ENCODE data around the gene VGF. TPM values are rescaled to one million over a fixed set of nuclear protein-coding genes. Genes with fewer than 3 reads are reported as not detected.
"Not testable (repeated sequence)": the region's sequence is repeated elsewhere in the genome, so short reads cannot be mapped to it uniquely, and the experiment has no call there.

Gene VGF
- total RNA-seq, 1 experiment from 2014 or later, result 16.0 TPM

DNA sequence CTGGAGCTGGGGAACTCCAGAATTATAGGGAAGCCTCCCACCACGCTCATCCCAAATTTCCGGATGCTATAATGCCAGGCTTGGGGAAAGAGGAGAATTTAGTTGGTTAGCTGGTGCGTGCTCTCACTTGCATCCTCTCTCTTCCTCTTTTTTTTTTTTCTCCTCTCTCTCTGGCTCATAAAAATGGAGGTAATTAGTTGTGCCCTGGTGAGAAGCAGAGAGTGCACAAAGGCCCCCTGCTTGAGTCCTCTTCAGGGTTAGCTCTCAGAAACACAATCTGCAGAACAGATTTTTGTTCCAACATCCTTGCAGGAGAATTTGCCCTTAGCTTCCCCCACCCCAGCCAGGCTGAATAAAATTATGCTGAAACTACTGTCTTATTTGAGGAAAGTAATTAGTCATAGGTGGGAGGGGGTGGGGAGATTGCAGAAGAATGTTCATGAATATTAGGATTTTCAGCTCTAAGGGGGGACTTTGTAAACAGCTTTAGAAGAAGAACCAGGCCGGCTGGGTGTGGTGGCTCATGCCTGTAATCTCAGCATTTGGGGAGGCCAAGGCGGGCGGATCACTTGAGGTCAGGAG is 30.9 kb downstream of the VGF start:
- CTCF ChIA-PET, result interaction anchor here (0.5 to 1.2 kb wide), 3 partner anchors 9 to 249 kb away, joined by 3 to 17 read pairs (median 12); no protein-coding TSS in a partner anchor
- peaks cover 38% of the 10 kb centered on the region for H3K4me1 ChIP-seq (ENCODE audit: insufficient read depth, low read length, poor library complexity, severe bottlenecking)

DNA sequence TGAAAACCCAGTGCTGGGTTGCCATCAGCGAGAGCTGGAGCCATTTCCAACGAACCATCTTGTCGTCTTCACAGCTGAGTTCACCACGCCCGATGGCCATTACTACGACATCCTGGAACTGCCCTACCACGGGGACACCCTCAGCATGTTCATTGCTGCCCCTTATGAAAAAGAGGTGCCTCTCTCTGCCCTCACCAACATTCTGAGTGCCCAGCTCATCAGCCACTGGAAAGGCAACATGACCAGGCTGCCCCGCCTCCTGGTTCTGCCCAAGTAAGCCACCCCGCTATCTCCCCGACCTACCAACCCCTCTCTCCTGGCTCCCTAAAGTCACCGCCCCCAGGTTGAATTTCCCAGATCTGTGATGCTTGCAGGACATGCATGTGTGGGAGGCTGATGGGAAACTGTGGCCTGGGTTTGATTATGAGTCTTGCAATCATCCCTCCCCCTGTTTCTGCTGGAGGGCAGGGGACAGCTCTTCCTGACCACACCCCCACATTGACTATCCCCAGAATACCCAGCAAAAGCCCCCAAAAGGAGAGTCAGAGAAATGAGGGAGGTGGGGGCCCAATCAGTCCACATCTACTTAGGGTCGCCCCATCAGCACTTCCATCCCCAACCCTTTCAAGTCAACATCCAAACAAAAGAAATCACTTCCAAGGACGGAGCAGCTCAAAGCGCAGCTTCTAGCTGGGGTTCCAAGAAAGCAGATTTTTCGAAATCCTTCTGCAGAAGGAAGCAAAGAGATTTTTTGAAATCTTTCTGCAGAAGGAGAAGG is 31.6 kb downstream of the VGF start:
- H3K27ac ChIP-seq (ENCODE audit: low read depth, low read length, poor library complexity, severe bottlenecking), result peak overlapping the region; percentile 70

More for the DNA sequence above, 30.9 kb downstream of the VGF start:
- H3K9me3 ChIP-seq (ENCODE audit: low read depth, low read length, poor library complexity, severe bottlenecking), result no peaks in the 10 kb centered on the region
- H3K4me3 ChIP-seq (ENCODE audit: low read depth, low read length, poor library complexity, severe bottlenecking), result no peak overlapping the region
- BruUV-seq (replicated peaks), result no TSS peak
- no peaks in the 10 kb centered on the region for H3K36me3 ChIP-seq (ENCODE audit: insufficient read depth, low read length, poor library complexity, severe bottlenecking)
- no peak for TF ChIP-seq EZH2 (IDR thresholded peaks at IDR 0.05; ENCODE audit: borderline replicate concordance, low read depth, low read length, poor library complexity, severe bottlenecking)
- TF ChIP-seq, protein P1, sequence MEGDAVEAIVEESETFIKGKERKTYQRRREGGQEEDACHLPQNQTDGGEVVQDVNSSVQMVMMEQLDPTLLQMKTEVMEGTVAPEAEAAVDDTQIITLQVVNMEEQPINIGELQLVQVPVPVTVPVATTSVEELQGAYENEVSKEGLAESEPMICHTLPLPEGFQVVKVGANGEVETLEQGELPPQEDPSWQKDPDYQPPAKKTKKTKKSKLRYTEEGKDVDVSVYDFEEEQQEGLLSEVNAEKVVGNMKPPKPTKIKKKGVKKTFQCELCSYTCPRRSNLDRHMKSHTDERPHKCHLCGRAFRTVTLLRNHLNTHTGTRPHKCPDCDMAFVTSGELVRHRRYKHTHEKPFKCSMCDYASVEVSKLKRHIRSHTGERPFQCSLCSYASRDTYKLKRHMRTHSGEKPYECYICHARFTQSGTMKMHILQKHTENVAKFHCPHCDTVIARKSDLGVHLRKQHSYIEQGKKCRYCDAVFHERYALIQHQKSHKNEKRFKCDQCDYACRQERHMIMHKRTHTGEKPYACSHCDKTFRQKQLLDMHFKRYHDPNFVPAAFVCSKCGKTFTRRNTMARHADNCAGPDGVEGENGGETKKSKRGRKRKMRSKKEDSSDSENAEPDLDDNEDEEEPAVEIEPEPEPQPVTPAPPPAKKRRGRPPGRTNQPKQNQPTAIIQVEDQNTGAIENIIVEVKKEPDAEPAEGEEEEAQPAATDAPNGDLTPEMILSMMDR (conservative IDR thresholded peaks at IDR 0.05; ENCODE audit: low read depth, low read length), result no peak
- POLR2A ChIA-PET (ENCODE audit: low non-redundant PET), result no interaction called here
- peak overlapping the region; percentile 70 for H3K27ac ChIP-seq (ENCODE audit: low read depth, low read length, poor library complexity, severe bottlenecking)
- peak; percentile 87 for DNase-seq (ENCODE audit: low spot score)
- H3K27me3 ChIP-seq (replicated peaks; ENCODE audit: insufficient read depth, low read depth, low read length, poor library complexity), result no peaks in the 10 kb centered on the region
- intact Hi-C loops (cut with micrococcal nuclease; ENCODE audit: unreplicated experiment), result loop anchor here (2.0 to 10.0 kb wide), 2 partner anchors 34 to 50 kb away; partner anchors contain the start of gene TRIM56

DNA sequence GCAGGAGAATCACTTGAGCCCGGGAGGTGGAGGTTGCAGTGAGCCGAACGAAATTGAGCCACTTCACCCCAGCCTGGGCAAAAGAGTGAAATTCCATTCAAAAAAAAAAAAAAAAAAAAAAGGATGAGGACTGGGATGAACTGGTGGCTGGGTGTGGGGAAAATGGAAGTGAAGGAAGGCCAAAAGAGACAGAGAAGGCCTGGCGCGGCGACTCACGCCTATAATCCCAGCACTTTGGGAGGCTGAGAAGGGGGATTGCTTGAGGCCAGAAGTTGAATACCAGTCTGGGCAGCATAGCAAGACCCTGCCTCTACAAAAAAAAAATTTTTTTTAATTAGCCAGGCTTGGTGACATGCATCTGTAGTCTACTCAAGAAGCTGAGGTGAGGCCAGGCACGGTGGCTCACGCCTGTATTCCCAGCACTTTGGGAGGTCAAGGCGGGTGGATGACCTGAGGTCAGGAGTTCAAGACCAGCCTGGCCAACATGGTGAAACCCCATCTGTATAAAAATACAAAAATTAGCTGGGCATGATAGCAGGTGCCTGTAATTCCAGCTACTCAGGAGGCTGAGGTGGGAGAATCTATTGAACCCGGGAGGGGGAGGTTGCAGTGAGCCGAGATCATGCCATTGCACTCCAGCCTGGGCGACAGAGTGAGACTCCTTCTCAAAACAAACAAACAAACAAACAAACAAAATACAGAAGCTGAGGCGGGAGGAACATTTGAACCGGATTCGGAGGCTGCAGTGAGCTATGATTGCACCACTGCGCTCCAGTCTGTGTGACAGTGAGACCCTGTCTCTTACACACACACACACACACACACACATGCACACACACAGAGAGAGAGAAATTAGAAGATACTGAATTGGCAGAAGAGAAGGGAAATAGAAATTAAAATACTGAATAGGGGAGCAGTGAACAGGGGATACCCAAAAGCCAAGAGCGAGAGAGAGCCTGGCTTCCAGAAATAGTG is 32.5 kb downstream of the VGF start:
- intact Hi-C loops (cut with micrococcal nuclease; ENCODE audit: unreplicated experiment), result loop anchor here (10.0 kb wide), 1 partner anchor 48 kb away; the partner anchor contains the start of gene TRIM56
- H3K9me3 ChIP-seq (ENCODE audit: low read depth, low read length, poor library complexity, severe bottlenecking); H3K27ac ChIP-seq (ENCODE audit: low read depth, low read length, poor library complexity, severe bottlenecking); DNase-seq (ENCODE audit: low spot score); H3K36me3 ChIP-seq (ENCODE audit: insufficient read depth, low read length, poor library complexity, severe bottlenecking); POLR2A ChIA-PET (ENCODE audit: low non-redundant PET); BruUV-seq (replicated peaks); H3K4me3 ChIP-seq (ENCODE audit: low read depth, low read length, poor library complexity, severe bottlenecking); H3K27me3 ChIP-seq (replicated peaks; ENCODE audit: insufficient read depth, low read depth, low read length, poor library complexity): not testable (repeated sequence)
- H3K4me1 ChIP-seq (ENCODE audit: insufficient read depth, low read length, poor library complexity, severe bottlenecking), result peaks cover 29% of the 10 kb centered on the region
- CTCF ChIA-PET, result interaction anchor here (0.7 kb wide), 1 partner anchor 150 kb away, joined by 6 read pairs; no protein-coding TSS in a partner anchor

More for the DNA sequence above, 31.6 kb downstream of the VGF start:
- peak; percentile 42 for DNase-seq (ENCODE audit: low spot score)
- ChIA-PET POLR2A (ENCODE audit: low non-redundant PET) (no interaction called here), CTCF (interaction anchor here (0.5 to 1.2 kb wide), 3 partner anchors 10 to 250 kb away, joined by 3 to 17 read pairs (median 12); no protein-coding TSS in a partner anchor)
- H3K36me3 ChIP-seq (ENCODE audit: insufficient read depth, low read length, poor library complexity, severe bottlenecking), result no peaks in the 10 kb centered on the region
- TF ChIP-seq, protein P1 (conservative IDR thresholded peaks at IDR 0.05; ENCODE audit: low read depth, low read length), result no peak
- no peak for TF ChIP-seq EZH2 (IDR thresholded peaks at IDR 0.05; ENCODE audit: borderline replicate concordance, low read depth, low read length, poor library complexity, severe bottlenecking)
- no peak overlapping the region for H3K4me3 ChIP-seq (ENCODE audit: low read depth, low read length, poor library complexity, severe bottlenecking)
- peaks cover 36% of the 10 kb centered on the region for H3K4me1 ChIP-seq (ENCODE audit: insufficient read depth, low read length, poor library complexity, severe bottlenecking)
- intact Hi-C loops (cut with micrococcal nuclease; ENCODE audit: unreplicated experiment), result loop anchor here (2.0 to 10.0 kb wide), 2 partner anchors 33 to 49 kb away; partner anchors contain the start of gene TRIM56
- no peaks in the 10 kb centered on the region for H3K27me3 ChIP-seq (replicated peaks; ENCODE audit: insufficient read depth, low read depth, low read length, poor library complexity)
- BruUV-seq (replicated peaks), result no TSS peak
- no peaks in the 10 kb centered on the region for H3K9me3 ChIP-seq (ENCODE audit: low read depth, low read length, poor library complexity, severe bottlenecking)

Measured in A673 (cell line).